Stimulated activated CD8-positive, alpha-beta memory T cell treated with anti-CD3 and anti-CD28 coated beads, Interleukin-12 subunit alpha, Interleukin-12 subunit beta, amount 100 ng/mL, for 1 hour (primary cell): ENCODE results near the gene MYADML2.

ENCODE experiments used
- DNase-seq: peaks from one replicate; pipeline ENCODE4 v3.0.0-alpha.2; 2020; ENCODE audit warnings: low read depth

MYADML2 gene

DNA sequence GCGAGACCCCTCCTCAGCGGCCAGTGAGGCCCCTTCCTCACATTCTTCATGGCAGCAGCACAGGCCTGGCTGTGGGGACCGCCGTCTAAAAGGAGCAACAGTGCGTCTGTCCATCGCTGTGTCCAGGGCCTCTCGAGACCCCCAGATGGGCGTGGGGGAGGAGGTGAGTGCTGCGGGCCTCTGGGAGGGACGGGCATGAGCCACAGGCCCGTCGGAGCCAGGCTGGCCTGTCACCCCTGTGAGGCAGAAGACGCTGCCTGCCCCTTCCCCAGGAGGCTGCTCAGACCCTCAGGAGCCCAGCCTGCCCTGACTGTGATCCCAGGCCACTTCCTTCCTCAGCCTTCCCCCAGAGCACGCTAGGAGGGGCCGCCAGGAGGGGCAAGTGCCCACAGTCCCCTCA is 7.8 kb downstream of the MYADML2 start:
- no peak for DNase-seq

DNA sequence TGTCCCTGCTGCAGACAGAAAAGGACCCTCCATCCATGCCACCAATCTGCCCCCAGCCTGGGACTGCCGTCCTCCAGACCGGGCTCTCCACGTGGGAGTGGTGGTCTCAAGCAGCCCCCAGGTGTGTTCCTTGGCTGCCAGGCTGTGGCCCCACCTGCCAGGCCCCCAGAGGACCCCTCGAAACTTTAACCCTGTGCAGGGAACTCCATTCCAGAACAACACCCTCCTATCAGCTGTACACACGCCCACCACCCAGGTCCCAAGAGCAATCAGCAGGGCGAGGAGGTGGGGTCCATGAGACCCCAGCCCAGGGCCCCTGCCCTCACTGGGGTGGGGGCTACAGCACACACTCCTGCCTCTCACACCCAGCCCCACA is 11.3 kb downstream of the MYADML2 start:
- DNase-seq = no peak

DNA sequence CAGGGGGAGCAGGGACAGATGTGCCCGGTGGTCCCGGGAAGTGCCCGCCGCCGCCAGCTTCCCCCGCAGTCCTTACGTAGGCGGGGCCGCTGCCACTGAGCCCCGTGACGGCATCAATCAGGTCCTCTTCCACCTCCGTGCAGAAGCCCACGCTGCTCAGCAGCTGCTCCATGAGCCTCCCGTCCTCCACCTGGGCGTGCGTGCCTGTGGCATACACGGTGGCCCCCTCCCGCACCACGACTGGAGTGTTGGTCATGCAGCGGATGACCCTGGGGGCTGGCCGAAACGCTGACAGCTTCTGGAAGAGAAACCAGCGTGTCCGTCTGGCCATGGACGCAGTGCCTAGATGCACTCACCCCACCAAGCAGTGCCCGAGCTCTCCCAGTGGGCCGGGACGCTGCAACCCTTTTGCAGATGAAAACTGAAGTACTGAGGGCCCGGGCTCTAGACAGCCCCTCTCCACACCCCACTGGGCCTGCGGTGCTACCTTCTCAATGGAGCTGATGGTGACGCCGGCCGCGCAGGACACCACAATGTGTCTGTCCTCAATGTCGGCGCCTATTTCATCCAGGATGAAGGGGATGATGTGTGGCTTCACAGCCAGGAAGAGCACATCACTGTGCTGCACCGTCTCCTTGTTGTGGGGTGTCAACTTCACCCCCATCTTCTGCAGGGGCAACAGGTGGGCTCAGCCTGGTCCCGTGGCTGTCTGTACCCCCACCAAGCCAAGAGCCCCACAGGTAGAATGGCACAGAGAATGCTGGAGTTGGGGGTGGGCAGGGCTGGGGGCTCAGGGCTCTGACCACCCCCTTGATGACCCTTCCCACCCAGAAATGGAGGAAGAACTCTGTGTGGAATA is 12.0 kb downstream of the MYADML2 start:
- no peak for DNase-seq

DNA sequence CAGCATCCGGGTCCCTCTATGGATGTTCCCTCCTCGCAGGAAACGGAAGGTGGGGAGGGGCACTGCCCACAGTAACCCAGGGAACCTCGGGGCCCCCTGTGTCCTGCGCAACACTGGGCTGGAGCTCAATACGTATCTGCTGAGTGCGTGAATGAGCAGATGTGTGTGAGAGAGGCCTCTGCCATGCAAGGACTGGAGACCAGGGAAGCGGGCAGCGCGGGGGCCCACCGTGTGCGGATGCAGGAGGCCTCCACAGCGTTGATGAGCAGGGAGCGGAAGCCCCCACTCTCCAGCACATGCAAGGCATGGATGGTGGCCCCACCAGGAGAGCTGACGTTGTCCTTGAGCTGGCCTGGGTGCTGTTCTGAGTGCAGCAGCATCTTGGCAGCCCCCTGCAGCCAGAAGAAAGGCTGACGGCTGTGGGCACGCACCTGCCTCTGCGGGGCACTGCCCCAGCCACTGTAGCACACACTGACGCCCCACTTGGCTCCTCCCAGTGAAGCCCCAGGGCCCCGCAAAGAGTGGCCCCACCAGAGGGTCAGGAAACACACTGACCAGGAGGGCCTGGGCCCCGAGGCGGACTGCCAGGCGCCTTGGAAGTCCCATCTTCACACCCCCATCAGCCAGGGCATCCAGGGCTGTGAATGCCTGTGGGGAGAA is 12.8 kb downstream of the MYADML2 start:
- DNase-seq = no peak

DNA sequence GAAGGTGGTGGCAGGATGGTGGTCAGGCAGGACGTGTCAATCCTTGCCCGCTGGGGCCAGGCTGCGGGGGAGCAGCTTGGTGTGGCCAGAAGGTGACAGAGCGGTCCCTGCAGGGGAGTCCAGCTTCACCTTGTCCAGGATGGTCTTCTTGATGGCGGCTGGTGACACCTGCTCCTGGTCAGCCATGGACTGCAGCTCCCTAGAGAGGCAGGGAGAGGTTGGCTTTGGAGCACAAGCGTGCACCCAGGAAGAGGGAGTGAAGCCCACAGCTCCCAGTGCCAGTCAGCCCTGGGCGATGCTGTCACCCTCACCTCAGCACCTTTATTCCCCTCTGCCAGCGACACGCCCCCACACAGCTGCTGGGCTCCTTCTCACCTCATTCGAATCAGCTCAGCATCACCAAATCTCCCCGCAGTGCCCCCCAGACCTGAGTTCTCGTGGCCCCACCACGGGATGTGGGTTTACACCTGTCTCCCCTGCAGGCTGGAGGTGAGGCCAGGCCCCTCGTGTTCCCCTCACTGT is 13.8 kb downstream of the MYADML2 start:
- DNase-seq = no peak

DNA sequence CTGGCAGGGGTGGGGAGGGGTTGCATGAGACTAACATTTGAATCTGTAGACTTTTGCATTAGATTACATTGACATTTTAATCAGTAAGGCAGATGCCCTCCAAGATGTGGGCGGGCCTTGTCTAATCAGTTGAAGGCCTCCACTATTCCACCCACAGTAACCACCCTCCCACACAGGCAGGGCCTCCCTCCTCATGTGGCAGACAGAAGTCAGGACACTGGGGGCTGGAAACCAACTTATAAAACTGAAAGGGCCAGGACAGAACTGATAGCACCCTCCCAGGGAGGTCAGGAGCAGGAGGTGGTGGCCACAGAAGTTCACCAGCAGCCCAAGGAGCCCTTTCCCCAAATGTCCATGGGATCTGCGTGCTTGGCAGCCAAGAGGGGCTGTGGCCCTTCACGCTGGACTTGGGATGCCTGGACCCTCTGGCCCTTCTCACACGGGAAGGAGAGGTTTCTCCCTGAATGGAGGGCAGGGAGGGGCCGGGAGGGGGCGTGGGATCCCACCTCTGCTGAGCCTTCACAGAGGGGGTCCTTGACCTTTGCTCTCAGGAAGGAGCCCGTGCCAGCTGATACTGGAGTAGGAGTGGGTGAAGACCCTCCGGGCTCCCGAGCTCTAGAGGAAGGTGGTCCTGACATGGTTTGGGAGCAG is 14.6 kb downstream of the MYADML2 start:
- DNase-seq = no peak

DNA sequence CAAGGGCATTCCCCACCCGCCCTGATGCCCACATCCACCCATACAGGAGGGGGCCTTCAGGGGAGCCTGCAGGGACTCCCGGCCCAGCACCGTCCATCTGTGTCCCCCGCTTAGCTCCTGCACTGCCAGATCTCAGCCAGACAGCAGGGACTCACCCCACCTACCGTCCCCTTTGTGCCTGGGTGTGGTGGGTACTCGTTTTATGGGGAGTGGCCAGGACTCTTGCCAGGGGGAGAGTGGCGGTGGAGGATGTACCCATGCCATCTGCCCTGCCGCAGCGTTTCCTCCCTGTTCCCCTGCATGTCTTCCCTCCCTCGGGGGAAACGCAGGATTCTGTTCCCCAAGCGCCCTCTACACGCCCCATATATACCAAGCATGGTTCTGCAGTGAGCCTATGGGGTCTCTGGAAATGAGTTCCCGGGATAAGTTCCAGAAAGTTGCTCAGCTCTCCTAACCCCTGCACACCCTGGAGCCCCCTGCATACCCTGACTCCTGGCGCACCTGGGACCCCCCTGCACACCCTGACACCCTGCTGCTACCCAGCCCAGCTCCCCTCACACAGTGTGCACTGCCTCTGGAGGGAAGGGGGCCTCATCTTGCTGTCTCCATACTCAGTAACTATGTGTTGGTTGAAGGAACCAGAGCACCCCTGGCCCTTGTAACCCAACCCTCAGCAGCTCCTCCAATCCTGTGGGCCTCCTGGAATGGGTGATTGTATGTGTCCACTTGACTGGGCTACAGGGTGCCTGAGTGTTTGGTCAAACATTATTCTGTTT is 15.3 kb downstream of the MYADML2 start:
- DNase-seq = no peak

DNA sequence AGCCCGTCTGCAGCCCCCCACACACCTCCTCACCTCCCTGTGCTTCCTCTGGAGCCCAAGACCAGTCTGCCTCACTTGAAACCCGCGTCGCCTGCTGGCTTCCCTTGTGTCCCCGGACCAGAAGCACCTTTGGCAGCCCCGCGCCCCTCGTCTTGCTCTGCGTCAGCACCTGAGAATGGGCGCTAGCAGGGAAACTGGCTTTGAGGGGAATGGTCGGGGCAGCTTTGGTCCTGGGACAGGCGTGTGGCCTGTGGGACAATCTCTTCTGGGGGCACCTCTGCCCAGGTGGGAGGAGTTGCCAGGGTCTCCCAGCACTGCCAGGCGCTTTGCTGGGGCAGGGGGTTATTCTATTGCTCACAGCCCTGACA is 15.9 kb downstream of the MYADML2 start:
- DNase-seq = no peak

DNA sequence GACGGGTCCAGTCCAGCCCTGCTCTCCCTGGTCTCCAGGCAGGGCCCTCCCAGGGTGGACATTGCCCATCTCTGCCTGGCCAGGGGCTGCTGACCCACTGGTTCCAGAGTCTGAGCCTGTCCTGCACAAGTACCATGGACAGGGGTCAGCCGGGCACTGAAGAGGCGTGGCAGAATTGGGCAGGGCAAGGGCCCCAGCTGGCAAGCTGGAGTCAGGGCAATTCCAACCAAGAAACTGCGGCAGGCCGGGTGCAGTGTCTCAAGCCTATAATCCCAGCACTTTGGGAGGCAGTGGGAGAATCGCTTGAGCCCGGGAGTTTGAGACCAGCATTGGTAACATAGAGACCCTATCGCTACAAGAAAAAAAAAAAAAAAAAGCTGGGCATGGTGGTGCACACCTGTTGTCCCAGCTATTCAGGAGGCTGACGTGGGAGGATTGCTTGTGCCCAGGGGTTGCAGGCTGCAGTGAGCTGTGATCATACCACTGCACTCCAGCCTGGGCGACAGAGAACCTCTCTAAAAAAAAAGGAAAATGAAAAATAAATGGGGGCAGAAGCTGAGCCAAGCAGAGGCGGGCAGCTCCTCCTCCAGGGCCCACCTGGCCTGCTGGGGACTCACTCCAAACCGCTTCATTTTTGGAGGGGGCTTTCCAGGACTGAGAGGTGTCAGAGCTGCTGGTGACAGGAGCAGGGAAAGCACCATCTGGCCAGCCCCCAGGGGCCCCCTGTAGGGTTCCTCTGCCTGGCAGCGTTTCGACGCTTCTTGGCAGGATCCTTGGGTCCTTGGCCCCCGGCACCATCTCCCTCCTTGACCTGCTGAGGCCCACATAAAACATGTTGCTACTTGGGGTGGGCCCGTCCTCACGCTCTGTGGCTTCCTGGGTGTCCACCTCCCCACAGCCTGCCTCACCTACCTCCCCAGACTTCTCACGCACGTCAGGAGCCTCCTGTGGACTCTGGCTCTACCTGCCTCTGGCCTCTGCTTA is 16.6 kb downstream of the MYADML2 start:
- no peak for DNase-seq

DNA sequence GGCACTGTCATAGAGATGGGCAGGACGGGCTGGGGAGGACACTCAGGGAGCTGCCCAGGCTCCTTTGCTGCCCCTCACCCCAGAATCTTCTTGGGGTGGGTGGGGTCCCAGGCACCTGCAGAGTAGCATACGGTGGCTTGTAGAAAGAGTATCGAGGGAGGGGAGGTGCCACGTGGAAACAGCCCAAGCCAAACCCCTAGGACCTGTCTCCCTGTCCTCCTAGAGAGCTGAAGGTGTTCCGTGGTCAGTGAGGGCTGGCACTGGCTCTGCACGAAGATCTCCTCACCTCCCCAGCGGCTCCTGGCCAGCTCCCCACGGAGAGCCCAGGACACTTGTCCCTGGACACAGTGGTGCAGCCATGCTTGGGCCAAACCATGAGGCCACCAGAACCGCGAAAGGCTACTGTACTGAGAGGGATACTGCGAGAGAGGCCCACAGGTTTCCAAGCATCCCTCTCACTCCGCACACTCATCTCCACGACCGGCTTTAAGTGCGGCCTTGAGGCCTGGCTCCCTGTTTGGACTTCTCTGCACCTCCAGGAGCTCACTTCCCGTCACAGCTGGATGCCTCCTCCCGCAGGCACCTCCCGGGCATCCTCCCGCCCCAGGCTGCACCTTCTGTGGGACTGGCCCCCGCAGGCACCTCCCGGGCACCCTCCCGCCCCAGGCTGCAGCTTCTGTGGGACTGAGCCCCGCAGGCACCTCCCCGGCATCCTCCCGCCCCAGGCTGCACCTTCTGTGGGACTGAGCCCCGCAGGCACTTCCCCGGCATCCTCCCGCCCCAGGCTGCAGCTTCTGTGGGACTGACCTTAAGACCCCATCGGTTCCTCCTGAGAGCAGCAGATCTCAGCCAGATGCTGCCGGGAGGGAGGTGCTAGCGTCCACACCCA is 17.5 kb downstream of the MYADML2 start:
- DNase-seq = no peak

DNA sequence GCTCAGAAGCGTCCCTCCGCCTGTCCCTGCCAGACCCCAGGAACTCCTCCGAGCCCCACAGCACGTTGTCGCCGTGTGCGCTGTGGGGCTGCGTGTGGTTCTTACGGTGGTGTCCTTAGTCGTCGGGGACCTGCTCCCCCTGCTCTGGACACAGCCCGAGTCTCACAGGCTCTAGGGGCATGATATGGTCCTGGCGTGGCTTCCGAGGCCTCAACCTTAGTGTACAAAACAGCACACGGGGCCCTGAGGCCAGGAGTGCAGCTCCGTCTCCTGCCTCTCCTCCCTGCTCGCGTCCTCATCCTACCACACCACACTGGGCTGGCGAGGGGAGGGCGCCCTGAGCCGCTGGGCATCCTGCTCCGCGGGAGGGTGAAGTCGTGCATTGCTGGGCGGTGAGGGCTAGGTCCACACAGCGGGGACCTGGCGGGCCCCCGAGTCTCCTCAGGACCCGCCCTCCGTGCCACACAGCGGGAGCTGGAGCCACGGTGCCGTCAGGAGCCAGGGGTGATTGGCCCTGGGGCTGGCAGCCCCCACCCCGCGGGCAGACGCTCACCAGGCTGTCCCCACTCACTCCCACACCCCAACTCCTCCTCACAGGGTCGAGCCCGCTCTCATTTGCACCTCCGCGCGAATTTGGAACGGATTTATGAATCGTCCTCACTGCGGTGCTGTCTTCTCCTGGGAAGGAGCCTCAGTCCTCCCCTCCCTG is 18.3 kb downstream of the MYADML2 start:
- DNase-seq = no peak

DNA sequence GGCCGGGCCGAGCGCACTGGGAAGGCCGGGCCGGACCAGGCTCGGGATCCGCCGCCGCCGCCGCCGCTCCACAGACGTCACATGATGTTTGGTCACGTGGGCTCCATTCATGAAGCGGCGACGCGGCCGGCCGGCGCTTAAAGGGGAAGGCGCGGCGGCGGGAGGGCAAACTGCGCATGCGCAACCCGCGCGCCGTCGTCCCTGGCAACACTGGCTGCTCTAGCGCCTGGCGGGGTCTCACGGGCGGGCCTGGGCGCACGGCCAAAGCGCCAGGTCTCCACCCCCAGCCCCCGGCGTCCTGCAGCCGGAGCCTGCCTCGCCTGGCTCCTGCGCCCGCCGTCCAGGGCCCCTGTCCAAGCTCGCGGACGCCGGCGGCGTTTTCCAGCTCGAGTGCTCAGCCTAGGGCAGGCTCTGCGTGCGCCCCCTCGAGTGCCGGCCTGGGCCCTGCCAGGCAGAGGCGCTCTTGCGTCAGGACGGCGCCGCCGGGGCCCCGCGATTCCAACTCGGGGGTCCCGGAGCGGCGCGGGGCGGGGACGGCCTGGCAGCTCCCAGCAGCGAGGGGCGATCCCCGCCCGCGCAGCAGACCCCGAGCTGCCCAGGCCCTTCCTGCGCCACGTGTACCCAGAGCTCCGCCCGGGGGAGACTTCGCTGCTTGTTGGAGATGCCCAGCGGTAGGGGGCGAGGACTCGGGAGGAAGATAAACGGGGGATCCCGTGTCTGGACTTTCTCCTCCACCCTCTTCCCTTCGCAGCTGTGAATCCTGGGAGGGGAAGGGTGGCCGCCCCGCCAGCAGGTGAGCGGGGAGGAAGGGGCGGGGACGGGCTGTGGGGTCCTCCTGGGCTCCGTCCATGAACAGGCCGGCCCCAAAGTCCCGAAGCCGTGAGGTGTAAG is 19.1 kb downstream of the MYADML2 start, which contains the start of gene MAFG:
Gene MAFG, minus strand, starts transcription at position 83 of the 891 bp plus-strand sequence. CDS start 4,550 bp downstream, outside the sequence.
- peak; percentile 82 for DNase-seq

DNA sequence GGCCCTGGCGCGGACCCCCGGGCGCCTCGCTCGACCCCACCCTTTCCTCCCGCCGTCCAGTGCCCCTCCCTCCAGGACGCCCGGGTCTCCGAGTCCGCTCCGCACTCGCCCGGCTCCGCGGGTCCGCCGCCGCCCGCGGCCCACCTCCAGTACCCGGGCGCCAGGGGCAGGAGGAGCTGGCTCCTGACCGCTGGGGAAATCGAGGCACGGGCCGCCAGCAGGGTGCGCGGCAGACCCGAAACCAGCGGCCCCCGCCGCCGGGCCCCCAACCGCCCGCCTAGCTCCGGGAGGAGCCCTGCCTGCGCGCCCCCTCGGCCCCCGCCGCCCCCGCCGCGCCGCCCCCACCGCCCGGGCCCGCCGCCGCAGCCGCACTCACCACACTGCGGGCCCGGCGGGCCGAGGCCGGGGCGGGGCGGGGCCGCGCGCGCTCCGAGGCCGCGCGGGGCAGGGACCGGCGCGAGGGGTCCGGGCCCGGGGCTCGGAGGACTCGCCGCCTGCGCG is 19.8 kb downstream of the MYADML2 start:
- DNase-seq = no peak

DNA sequence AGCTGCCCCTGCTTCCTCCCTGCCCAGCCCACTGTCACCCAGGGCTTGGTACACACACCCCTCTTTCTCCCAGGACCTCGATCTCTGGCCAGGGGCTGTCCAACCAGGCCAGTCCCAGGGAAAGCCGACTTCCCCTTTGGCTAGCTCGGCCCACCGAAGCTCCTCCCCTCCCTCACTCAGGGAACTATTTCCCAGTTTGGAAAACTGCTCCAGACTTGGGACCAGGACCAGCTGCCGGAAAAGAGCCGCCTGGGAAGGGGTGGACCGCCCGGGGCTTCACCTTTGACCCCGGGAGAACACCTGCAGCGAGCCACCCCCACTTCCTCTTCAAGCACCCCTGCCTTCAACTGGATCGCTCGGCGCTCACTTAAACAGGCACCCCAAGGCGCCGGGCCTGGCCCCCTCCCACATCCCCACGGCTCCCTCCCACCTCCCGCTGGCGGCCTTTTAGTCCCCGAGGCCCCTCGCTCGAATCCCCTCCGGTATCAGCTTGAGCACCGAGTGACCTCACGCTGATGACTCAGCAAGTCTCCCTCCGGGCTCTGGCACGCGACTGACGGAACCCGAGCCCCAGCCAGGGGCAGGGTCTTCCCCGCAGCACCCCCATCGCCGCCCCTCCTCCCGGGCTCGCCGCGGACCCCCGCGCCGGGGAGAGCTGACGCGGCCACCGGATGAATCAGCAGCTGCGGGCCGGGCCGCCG is 20.4 kb downstream of the MYADML2 start:
- DNase-seq = peak; percentile 37

DNA sequence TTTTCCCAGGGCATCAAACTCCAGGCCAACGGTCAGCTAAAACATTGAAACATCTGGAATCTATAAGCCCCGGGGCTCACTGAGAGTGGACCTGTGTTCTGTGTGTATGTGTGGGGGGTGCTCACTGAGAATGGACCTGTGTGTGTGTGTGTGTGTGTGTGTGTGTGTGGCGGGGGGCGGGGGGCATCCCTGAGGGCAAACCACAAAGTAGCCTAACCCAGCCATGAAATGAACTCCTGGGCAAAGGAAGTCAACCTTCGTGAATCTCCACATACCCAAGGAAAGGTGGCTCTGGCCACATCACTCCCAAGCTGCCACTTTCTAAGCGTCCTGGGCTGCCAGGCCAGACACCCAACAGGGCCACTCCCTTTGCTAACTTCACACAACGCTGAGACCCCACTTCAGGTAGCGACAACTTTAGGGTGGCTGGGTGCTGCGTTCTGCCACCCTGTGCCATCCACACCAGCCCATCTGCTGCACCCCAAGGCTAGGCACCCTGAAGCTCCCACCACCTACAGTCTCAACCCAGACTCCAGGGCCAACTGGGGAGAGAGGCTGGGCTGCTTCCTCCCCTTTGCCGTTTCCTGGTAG is 21.1 kb downstream of the MYADML2 start:
- no peak for DNase-seq

DNA sequence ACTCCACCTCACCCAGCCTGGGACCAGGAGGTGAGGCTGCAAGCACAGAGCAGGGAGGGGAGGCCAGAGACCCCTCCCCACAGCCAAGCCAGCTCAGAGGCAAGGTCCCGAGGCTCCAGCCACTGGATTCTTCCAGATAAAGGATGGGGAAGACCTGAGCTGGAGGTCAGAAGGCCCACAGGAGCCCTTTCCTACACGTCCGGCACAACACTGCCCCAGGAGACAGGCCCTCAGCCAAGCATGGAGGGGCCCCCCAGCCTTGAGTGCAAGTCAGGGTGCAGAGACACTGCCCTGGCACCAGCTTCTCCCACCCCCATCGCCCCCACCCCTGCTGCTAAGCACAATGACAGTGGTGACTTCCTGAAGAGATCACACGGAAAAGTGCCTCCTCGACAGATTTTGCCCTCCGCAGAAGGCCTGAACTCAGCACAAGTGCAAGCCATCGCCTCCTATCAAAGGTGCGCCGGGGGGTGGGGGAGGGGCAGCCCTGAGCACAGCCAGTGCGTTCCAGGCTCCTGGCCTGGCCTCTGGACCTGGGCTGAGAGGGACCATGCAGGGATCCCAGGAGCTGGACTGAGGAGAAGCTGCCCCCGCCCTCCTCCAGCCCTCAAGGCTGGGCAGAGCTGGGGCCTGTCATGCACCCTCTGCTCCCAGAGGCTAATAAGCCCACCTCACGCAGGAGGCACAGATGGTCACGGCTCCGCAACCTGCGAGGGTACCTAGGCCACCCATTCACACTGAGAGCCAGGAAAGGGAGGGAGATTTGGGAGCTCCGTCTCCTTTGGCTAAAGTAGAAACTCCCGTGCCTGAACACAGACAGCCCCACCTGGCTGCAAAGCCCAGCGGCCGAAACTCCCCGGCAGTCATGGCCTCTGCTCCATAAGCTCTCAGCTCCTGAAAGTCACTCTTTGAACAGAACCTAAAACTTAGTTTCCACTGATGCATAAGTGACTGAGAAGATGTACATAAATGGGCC is 22.2 kb downstream of the MYADML2 start:
- no peak for DNase-seq
